ENCODE data around the gene ACSM6. TPM values are rescaled to one million over a fixed set of nuclear protein-coding genes. Genes with fewer than 3 reads are reported as not detected.

The ACSM6 gene
- total and polyA plus RNA-seq, 2 donors (not counting 3 experiments of a cell fraction or from before 2014, with no cell fraction given): not detected

GRCh38 chr10:95168694-95169093 is 25.3 kb upstream of the ACSM6 start:
- Histone ChIP-seq H3K4me3 (replicated peaks in 1 of 3; ENCODE audit: insufficient read depth in 1 of 3, low read depth in 1 of 3, low read length in 3 of 3) (no peak overlapping the region), H3K36me3 (ENCODE audit: control insufficient read depth in 2 of 2, extremely low read depth in 1 of 2, insufficient read depth in 2 of 2, low read length in 2 of 2) (no peaks in the 10 kb centered on the region), H3K4me1 (ENCODE audit: control insufficient read depth, extremely low read depth, insufficient read depth, low read length) (no peaks in the 10 kb centered on the region), H3K4me2 (ENCODE audit: insufficient read depth, low read length) (no peak overlapping the region), H3K27ac (ENCODE audit: insufficient read depth, low read depth, low read length) (no peak overlapping the region), H3K9me3 (replicated peaks; ENCODE audit: control insufficient read depth, insufficient read depth, low read length) (no peaks in the 10 kb centered on the region), H3K9ac (replicated peaks; ENCODE audit: extremely low read depth, insufficient read depth, low read length) (no peak overlapping the region), H2AFZ (ENCODE audit: low read depth, low read length) (no peak overlapping the region), H3K27me3 (ENCODE audit: control insufficient read depth in 2 of 2, insufficient read depth in 2 of 2, low read length in 2 of 2) (no peaks in the 10 kb centered on the region), H4K20me1 (replicated peaks; ENCODE audit: control insufficient read depth, extremely low read depth, insufficient read depth, low read length) (no peaks in the 10 kb centered on the region), H3K79me2 (ENCODE audit: control insufficient read depth, insufficient read depth, low read length) (no peaks in the 10 kb centered on the region), H3K9me1 (replicated peaks; ENCODE audit: control insufficient read depth, extremely low read depth, insufficient read depth, low read length) (no peaks in the 10 kb centered on the region)
- intact Hi-C loops (cut with micrococcal nuclease) (no loop called here), dilution Hi-C loops (cut with MboI; ENCODE audit: extremely low pct_ligation_motif_present, low sequenced_read_pairs) (no loop called here)
- CTCF ChIA-PET: interaction anchor here (1.2 kb wide), 1 partner anchor 75 kb away, joined by 4 read pairs; no protein-coding TSS in a partner anchor
- no peak for FAIRE-seq
- TF ChIP-seq CTCF (IDR thresholded peaks at IDR 0.05; ENCODE audit: extremely low read depth in 1 of 2, insufficient read depth in 1 of 2, low read depth in 1 of 2, low read length in 2 of 2) (no peak), GATA2 (IDR thresholded peaks at IDR 0.05; ENCODE audit: insufficient read depth, insufficient read length, low read depth, low read length) (no peak), FOS (IDR thresholded peaks at IDR 0.05; ENCODE audit: borderline replicate concordance, insufficient read depth, low read length) (no peak), MAX (IDR thresholded peaks at IDR 0.05; ENCODE audit: insufficient read depth, insufficient read length) (no peak), JUN (IDR thresholded peaks at IDR 0.05; ENCODE audit: borderline replicate concordance, insufficient read depth, insufficient read length, low read depth) (no peak), POLR2A (IDR thresholded peaks at IDR 0.05; ENCODE audit: low read depth, low read length) (no peak), POLR2AphosphoS5 (IDR thresholded peaks at IDR 0.05; ENCODE audit: insufficient read depth, low read depth, low read length) (no peak)
- BruUV-seq (replicated peaks): no TSS peak
- POLR2A ChIA-PET: no interaction called here
- DNase-seq (ENCODE audit: low read depth, low spot score): no peak

Measured in endothelial cell of umbilical vein (primary cell).